Neural cell (in vitro differentiated cells): ENCODE data around the gene ALG3. TPM values are rescaled to one million over a fixed set of nuclear protein-coding genes. Genes with fewer than 3 reads are reported as not detected.

Experiments used
- H2AFZ ChIP-seq: fragments of 200-600, 300-800 bp; sonication (generic), shearing (Covaris generic); 2 replicates; pipeline ENCODE4 v1.6.0; 2014; ENCODE audit warnings: low read depth, mild to moderate bottlenecking, antibody characterized with exemption, low read length, moderate library complexity
- H3F3A ChIP-seq: fragments of 200-600 bp; shearing (Covaris generic); 2 replicates; pipeline ENCODE4 v1.6.1; 2016; ENCODE audit warnings: mild to moderate bottlenecking, moderate library complexity, mixed read lengths, antibody characterized with exemption, low read length; ENCODE audit not compliant: insufficient read depth, poor library complexity, severe bottlenecking
- H3K27ac ChIP-seq: fragments of 200-600, 300-800 bp; sonication (generic), shearing (Covaris generic); 2 replicates; pipeline ENCODE4 v1.5.1; 2014; ENCODE audit warnings: mild to moderate bottlenecking, low read length, moderate library complexity
- H3K27me3 ChIP-seq: fragments of 300-800, 200-600 bp; sonication (generic), shearing (Covaris generic); 2 replicates; pipeline ENCODE4 v1.6.0; 2014; ENCODE audit warnings: mild to moderate bottlenecking, low read depth, low read length, moderate library complexity; ENCODE audit not compliant: insufficient read depth
- H3K36me3 ChIP-seq: fragments of 300-800, 200-600 bp; sonication (generic), shearing (Covaris generic); 2 replicates; pipeline ENCODE4 v1.5.1; 2014; ENCODE audit warnings: mild to moderate bottlenecking, antibody characterized with exemption, low read length, moderate library complexity; ENCODE audit not compliant: insufficient read depth
- H3K4me2 ChIP-seq: fragments of 300-800, 200-600 bp; sonication (generic), shearing (Covaris generic); 2 replicates; pipeline ENCODE4 v1.6.0; 2014; ENCODE audit warnings: mild to moderate bottlenecking, low read length
- H3K4me3 ChIP-seq: fragments of 300-800, 200-600 bp; sonication (generic), shearing (Covaris generic); 2 replicates; pipeline ENCODE4 v1.5.1; 2014; ENCODE audit warnings: mild to moderate bottlenecking, low read length, moderate library complexity
- H3K79me2 ChIP-seq: fragments of 200-600 bp; shearing (Covaris generic); replicated peaks from 2 replicates; pipeline ENCODE4 v1.6.0; 2014; ENCODE audit warnings: mild to moderate bottlenecking, low read length, moderate library complexity; ENCODE audit not compliant: insufficient read depth
- H3K9ac ChIP-seq: fragments of 300-800, 200-600 bp; sonication (generic), shearing (Covaris generic); 2 replicates; pipeline ENCODE4 v1.6.1; 2016; ENCODE audit warnings: mild to moderate bottlenecking, low read length, mixed read lengths
- H3K9me2 ChIP-seq: fragments of 200-600 bp; shearing (Covaris generic); 2 replicates; pipeline ENCODE4 v1.6.1; 2016; ENCODE audit warnings: mild to moderate bottlenecking, low read length, mixed read lengths; ENCODE audit not compliant: insufficient read depth
- H3K9me3 ChIP-seq: fragments of 200-600, 300-800 bp; sonication (generic), shearing (Covaris generic); 2 replicates; pipeline ENCODE4 v1.6.1; 2016; ENCODE audit warnings: mild to moderate bottlenecking, mixed run types, low read length, moderate library complexity, mixed read lengths
- H4K20me1 ChIP-seq: fragments of 200-600 bp; shearing (Covaris generic); 2 replicates; pipeline ENCODE4 v1.6.1; 2016; ENCODE audit warnings: mild to moderate bottlenecking, mixed run types; ENCODE audit not compliant: insufficient read depth
- CTCF ChIP-seq: fragments of 450-650 bp; IDR thresholded peaks from 2 replicates; pipeline ENCODE4 v1.5.1; 2014; ENCODE audit warnings: antibody characterized with exemption, mild to moderate bottlenecking, moderate library complexity; ENCODE audit not compliant: poor library complexity, severe bottlenecking
- EP300 ChIP-seq: fragments of 450-650 bp; conservative IDR thresholded peaks from 2 replicates; pipeline ENCODE4 v1.6.1; 2014; ENCODE audit warnings: antibody characterized with exemption, mild to moderate bottlenecking, moderate library complexity; ENCODE audit not compliant: poor library complexity, severe bottlenecking
- EZH2 ChIP-seq: fragments of 200-600, 300-800 bp; shearing (Covaris generic), sonication (generic); IDR thresholded peaks from 2 replicates; pipeline ENCODE4 v1.6.1; 2014; ENCODE audit warnings: antibody characterized with exemption, low read length, borderline replicate concordance, mild to moderate bottlenecking; ENCODE audit not compliant: insufficient read depth, poor library complexity, severe bottlenecking
- MXI1 ChIP-seq: fragments of 450-650 bp; conservative IDR thresholded peaks from 2 replicates; pipeline ENCODE4 v1.6.1; 2014; ENCODE audit warnings: antibody characterized with exemption, mild to moderate bottlenecking; ENCODE audit not compliant: poor library complexity, severe bottlenecking
- POLR2AphosphoS5 ChIP-seq: IDR thresholded peaks from 2 replicates; pipeline ENCODE4 v1.6.1; 2012
- RAD21 ChIP-seq: fragments of 450-650 bp; conservative IDR thresholded peaks from 2 replicates; pipeline ENCODE4 v1.6.1; 2014; ENCODE audit warnings: antibody characterized with exemption, mild to moderate bottlenecking, moderate library complexity
- REST ChIP-seq: IDR thresholded peaks from 2 replicates; pipeline ENCODE4 v1.6.1; 2012; ENCODE audit warnings: borderline replicate concordance
- SMC3 ChIP-seq: fragments of 450-650 bp; conservative IDR thresholded peaks from 2 replicates; pipeline ENCODE4 v1.6.1; 2014; ENCODE audit warnings: antibody characterized with exemption, mild to moderate bottlenecking, moderate library complexity; ENCODE audit not compliant: poor library complexity
- TAF1 ChIP-seq: IDR thresholded peaks from 2 replicates; pipeline ENCODE4 v1.6.1; 2012; ENCODE audit warnings: low read depth
- polyA plus RNA-seq: library from polyadenylated mRNA; depleted of rRNA; stranded (reverse); fragments of >200 nt; gene quantifications from 2 replicates; pipeline ENCODE4 v1.2.3, GENCODE V29; 2014

ALG3 gene
- polyA plus RNA-seq, 1 donor from 2014 or later = 13.5 TPM

GRCh38 chr3:184262764-184263179 is 14.0 kb upstream of the ALG3 start:
- Histone ChIP-seq H3K4me2 (peak overlapping the region; percentile 73), H3K4me3 (peak overlapping the region; percentile 75), H2AFZ (no peak overlapping the region), H3K9me3 (no peaks in the 10 kb centered on the region), H3K9me2 (no peaks in the 10 kb centered on the region), H4K20me1 (no peaks in the 10 kb centered on the region), H3K27me3 (peaks cover 47% of the 10 kb centered on the region), H3K27ac (peak overlapping the region; percentile 82), H3K79me2 (no peaks in the 10 kb centered on the region), H3K36me3 (no peaks in the 10 kb centered on the region), H3F3A (no peaks in the 10 kb centered on the region), H3K9ac (peak overlapping the region; percentile 85)
- peak; percentile 20 for TF ChIP-seq TAF1
- TF ChIP-seq RAD21 = no peak
- TF ChIP-seq EZH2 = no peak
- TF ChIP-seq SMC3 = no peak
- TF ChIP-seq REST = no peak
- TF ChIP-seq POLR2AphosphoS5 = peak; percentile 4

- peaks cover 47% of the 10 kb centered on the region for H3K27me3 ChIP-seq
- peak overlapping the region; percentile 73 for H3K4me2 ChIP-seq
- TF ChIP-seq EP300 (no peak), SMC3 (peak; percentile 8), RAD21 (no peak), POLR2AphosphoS5 (peak; percentile 76), CTCF (peak; percentile 23), MXI1 (peak; percentile 27), TAF1 (peak; percentile 37)
- no peaks in the 10 kb centered on the region for H3K36me3 ChIP-seq
- H3K9me3 ChIP-seq = no peaks in the 10 kb centered on the region
- peak overlapping the region; percentile 82 for H3K27ac ChIP-seq
- H4K20me1 ChIP-seq = no peaks in the 10 kb centered on the region
- H3K4me3 ChIP-seq = peak overlapping the region; percentile 75
- H3K9me2 ChIP-seq = no peaks in the 10 kb centered on the region
- H3K79me2 ChIP-seq = no peaks in the 10 kb centered on the region
- H3K9ac ChIP-seq = peak overlapping the region; percentile 85
- H3F3A ChIP-seq = no peaks in the 10 kb centered on the region
- H2AFZ ChIP-seq = peak overlapping the region; percentile 60
Observed at GRCh38 chr3:184261854-184262763, 13.3 kb upstream of the ALG3 start.
